Smooth muscle cell (in vitro differentiated cells): ENCODE results near the gene OR2S2. TPM values are rescaled to one million over a fixed set of nuclear protein-coding genes. Genes with fewer than 3 reads are reported as not detected.

ENCODE experiments used
- DNase-seq: peaks from one replicate; lab custom pipeline; 2025; ENCODE audit not compliant: unreplicated experiment; lab: John Stamatoyannopoulos, UW
- H2AFZ ChIP-seq: fragments of 200-600 bp; sonication (generic); 2 replicates; pipeline ENCODE4 v1.6.0; 2016; ENCODE audit warnings: antibody characterized with exemption, low read depth, mild to moderate bottlenecking
- H3F3A ChIP-seq: fragments of 200-600 bp; sonication (generic); 2 replicates; pipeline ENCODE4 v1.6.0; 2017; ENCODE audit warnings: antibody characterized with exemption, low read depth
- H3K27ac ChIP-seq: fragments of 200-600 bp; sonication (generic); 2 replicates; pipeline ENCODE4 v1.5.1; 2016; ENCODE audit warnings: low read depth, mild to moderate bottlenecking
- H3K27me3 ChIP-seq: fragments of 200-600 bp; sonication (generic); 2 replicates; pipeline ENCODE4 v1.6.1; 2016; ENCODE audit warnings: low read depth, mild to moderate bottlenecking
- H3K36me3 ChIP-seq: fragments of 200-600 bp; sonication (generic); 2 replicates; pipeline ENCODE4 v1.5.1; 2016; ENCODE audit warnings: low read depth
- H3K4me1 ChIP-seq: fragments of 200-600 bp; sonication (generic); 2 replicates; pipeline ENCODE4 v1.5.1; 2016; ENCODE audit warnings: low read depth
- H3K4me2 ChIP-seq: fragments of 200-600 bp; sonication (generic); 2 replicates; pipeline ENCODE4 v1.6.0; 2016; ENCODE audit warnings: mild to moderate bottlenecking
- H3K4me3 ChIP-seq: fragments of 200-600 bp; sonication (generic); 2 replicates; pipeline ENCODE4 v1.5.1; 2016; ENCODE audit warnings: mild to moderate bottlenecking
- H3K79me2 ChIP-seq: fragments of 200-600 bp; sonication (generic); 2 replicates; pipeline ENCODE4 v1.6.0; 2016; ENCODE audit warnings: low read depth, mild to moderate bottlenecking
- H3K9ac ChIP-seq: fragments of 200-600 bp; sonication (generic); 2 replicates; pipeline ENCODE4 v1.6.0; 2016; ENCODE audit warnings: low read depth
- H3K9me3 ChIP-seq: fragments of 200-600 bp; sonication (generic); replicated peaks from 2 replicates; pipeline ENCODE4 v1.5.1; 2016; ENCODE audit warnings: low read depth
- H4K20me1 ChIP-seq: fragments of 200-600 bp; sonication (generic); 2 replicates; pipeline ENCODE4 v1.6.0; 2016; ENCODE audit warnings: low read depth
- WGBS: methylation state at CpG from one replicate; pipeline ENCODE4 v1.1.7; 2016; ENCODE audit warnings: low lambda C conversion rate; 5-methylcytosine and 5-hydroxymethylcytosine counted together
- polyA plus RNA-seq: library from polyadenylated mRNA; unstranded; fragments of >200 nt; fragmentation: Nextera tagmentation; extraction: Ambion mirVana; gene quantifications from 2 replicates; pipeline ENCODE4 v1.2.1, GENCODE V29; 2016
- total RNA-seq: library from RNA; depleted of rRNA; stranded (reverse); fragments of >200 nt; gene quantifications from 2 replicates; pipeline ENCODE4 v1.2.3, GENCODE V29; 2014
- TF ChIP-seq, protein P1 (sequence below): fragments of 200-600 bp; sonication (generic); IDR thresholded peaks from 2 replicates; pipeline ENCODE4 v1.5.1; 2017; ENCODE audit warnings: borderline replicate concordance, mild to moderate bottlenecking, antibody characterized with exemption; ENCODE audit not compliant: insufficient read depth, poor library complexity, severe bottlenecking

Gene OR2S2
- total and polyA plus RNA-seq, 2 experiments from 2014 or later: 0.13 to 0.21 TPM

DNA sequence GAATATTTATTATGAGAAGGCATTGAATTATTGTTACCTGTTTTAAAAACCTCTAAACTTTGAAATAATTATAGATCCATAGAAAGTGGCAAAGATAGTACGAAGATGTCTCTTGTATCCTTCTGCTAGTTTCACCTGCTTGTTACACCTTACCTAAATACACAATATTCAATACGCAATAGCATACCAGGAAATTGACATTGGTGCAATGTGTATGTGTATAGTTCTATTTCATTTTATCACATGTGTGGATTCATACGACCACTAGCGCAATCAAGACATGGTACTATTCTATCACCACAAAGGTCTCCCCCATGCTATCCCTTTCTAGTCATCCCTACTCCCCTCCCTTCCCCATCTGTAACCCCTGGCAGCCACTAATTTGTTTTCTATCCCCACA lies 8.5 kb upstream of the OR2S2 start:
- H3K9me3 ChIP-seq: no peaks in the 10 kb centered on the region
- WGBS: 71% methylated on average over 4 of the region's 4 CpGs

GRCh38 chr9:35965011-35965410 lies 7.1 kb upstream of the OR2S2 start:
- H3F3A ChIP-seq: no peaks in the 10 kb centered on the region
- H3K9me3 ChIP-seq: no peaks in the 10 kb centered on the region
- no peak overlapping the region for H3K27ac ChIP-seq
- TF ChIP-seq, protein P1, sequence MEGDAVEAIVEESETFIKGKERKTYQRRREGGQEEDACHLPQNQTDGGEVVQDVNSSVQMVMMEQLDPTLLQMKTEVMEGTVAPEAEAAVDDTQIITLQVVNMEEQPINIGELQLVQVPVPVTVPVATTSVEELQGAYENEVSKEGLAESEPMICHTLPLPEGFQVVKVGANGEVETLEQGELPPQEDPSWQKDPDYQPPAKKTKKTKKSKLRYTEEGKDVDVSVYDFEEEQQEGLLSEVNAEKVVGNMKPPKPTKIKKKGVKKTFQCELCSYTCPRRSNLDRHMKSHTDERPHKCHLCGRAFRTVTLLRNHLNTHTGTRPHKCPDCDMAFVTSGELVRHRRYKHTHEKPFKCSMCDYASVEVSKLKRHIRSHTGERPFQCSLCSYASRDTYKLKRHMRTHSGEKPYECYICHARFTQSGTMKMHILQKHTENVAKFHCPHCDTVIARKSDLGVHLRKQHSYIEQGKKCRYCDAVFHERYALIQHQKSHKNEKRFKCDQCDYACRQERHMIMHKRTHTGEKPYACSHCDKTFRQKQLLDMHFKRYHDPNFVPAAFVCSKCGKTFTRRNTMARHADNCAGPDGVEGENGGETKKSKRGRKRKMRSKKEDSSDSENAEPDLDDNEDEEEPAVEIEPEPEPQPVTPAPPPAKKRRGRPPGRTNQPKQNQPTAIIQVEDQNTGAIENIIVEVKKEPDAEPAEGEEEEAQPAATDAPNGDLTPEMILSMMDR: no peak
- H3K27me3 ChIP-seq: peaks cover 10% of the 10 kb centered on the region
- WGBS: 90% methylated on average over 6 of the region's 6 CpGs
- H3K79me2 ChIP-seq: no peaks in the 10 kb centered on the region
- no peaks in the 10 kb centered on the region for H3K36me3 ChIP-seq
- no peak overlapping the region for H3K9ac ChIP-seq
- H3K4me3 ChIP-seq: no peak overlapping the region
- H3K4me2 ChIP-seq: no peak overlapping the region
- H2AFZ ChIP-seq: no peak overlapping the region
- H4K20me1 ChIP-seq: no peaks in the 10 kb centered on the region
- H3K4me1 ChIP-seq: no peaks in the 10 kb centered on the region
- no peak for DNase-seq

More for the DNA sequence above, 8.5 kb upstream of the OR2S2 start:
- no peak for DNase-seq
- no peaks in the 10 kb centered on the region for H3K79me2 ChIP-seq
- no peak overlapping the region for H3K4me2 ChIP-seq
- no peaks in the 10 kb centered on the region for H3K36me3 ChIP-seq
- TF ChIP-seq, protein P1: no peak
- no peaks in the 10 kb centered on the region for H3K4me1 ChIP-seq
- no peak overlapping the region for H2AFZ ChIP-seq
- H3K27ac ChIP-seq: no peak overlapping the region
- H3K4me3 ChIP-seq: no peak overlapping the region
- no peaks in the 10 kb centered on the region for H3F3A ChIP-seq
- H4K20me1 ChIP-seq: no peaks in the 10 kb centered on the region
- peaks cover 10% of the 10 kb centered on the region for H3K27me3 ChIP-seq
- H3K9ac ChIP-seq: no peak overlapping the region

DNA sequence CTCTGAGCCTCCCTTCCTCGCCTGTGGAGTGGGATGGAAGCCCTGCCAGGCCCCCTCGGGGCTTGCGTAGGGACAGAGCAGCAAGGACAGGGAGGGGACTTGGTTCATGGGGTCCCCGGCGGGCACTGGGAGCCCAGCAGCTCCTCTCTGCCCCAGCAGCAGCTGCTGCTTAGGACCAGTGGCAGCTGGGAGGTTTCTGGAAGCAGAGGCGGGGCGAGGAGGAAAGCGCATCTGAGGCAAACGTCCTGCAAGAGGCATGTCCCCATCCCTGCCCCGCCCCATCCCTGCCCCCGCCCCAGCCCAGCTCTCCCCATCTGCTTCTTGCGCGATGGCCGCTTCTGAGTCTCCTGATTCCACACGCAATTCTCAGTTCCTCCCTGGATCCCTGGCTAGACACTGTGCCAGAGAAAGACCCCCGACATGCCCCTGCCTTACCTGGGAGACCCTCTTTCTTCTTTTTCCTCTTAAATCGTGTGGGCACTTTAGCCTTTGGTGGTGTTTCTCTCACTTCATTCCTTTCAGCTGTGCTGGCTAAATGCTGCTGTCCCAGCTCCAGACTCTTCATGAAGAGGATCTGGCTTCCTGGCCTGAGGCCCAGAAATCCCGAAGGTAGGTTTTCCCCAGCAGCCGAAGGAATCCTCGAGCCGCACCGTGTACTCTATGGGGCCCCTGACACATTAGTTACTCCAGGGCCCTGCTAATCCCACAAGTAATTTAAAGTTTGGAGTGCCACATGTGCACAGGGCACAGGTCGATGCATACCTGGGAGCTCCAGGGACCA lies 4.4 kb upstream of the OR2S2 start:
- no peaks in the 10 kb centered on the region for H4K20me1 ChIP-seq
- H2AFZ ChIP-seq: no peak overlapping the region
- 52% methylated on average over 16 of the region's 23 CpGs for WGBS
- peaks cover 10% of the 10 kb centered on the region for H3K27me3 ChIP-seq
- no peaks in the 10 kb centered on the region for H3K36me3 ChIP-seq
- peak overlapping the region; percentile 31 for H3K4me3 ChIP-seq
- DNase-seq: no peak
- H3K9ac ChIP-seq: no peak overlapping the region
- no peaks in the 10 kb centered on the region for H3K79me2 ChIP-seq
- TF ChIP-seq, protein P1: no peak
- H3K27ac ChIP-seq: peak overlapping the region; percentile 57
- H3K4me2 ChIP-seq: peak overlapping the region; percentile 78
- H3K4me1 ChIP-seq: no peaks in the 10 kb centered on the region
- no peaks in the 10 kb centered on the region for H3F3A ChIP-seq
- no peaks in the 10 kb centered on the region for H3K9me3 ChIP-seq
